RWPE2 (cell line): Measurements from ENCODE around the gene AKT1.

Source experiments
- ATAC-seq: fragments of 200-7000 bp; cut with Tn5 transposase; 3 replicates; pipeline ENCODE4 v1.9.1; 2021; ENCODE audit warnings: low read depth
- DNase-seq: peaks from one replicate; pipeline ENCODE4 v3.0.0-alpha.2; 2020; ENCODE audit warnings: low spot score
- H3K27ac ChIP-seq: fragments of 450-650 bp; 2 replicates; pipeline ENCODE4 v1.5.1; 2017; ENCODE audit warnings: mild to moderate bottlenecking; ENCODE audit not compliant: poor library complexity, severe bottlenecking
- H3K27me3 ChIP-seq: fragments of 250-450 bp; sonication (Bioruptor Pico); 2 replicates; pipeline ENCODE4 v1.5.1; 2021; ENCODE audit warnings: mild to moderate bottlenecking, moderate library complexity; ENCODE audit not compliant: insufficient read depth, poor library complexity, severe bottlenecking
- H3K36me3 ChIP-seq: fragments of 250-450 bp; sonication (Bioruptor Pico); 2 replicates; pipeline ENCODE4 v1.5.1; 2020; ENCODE audit warnings: low read depth, mild to moderate bottlenecking, moderate library complexity
- H3K4me1 ChIP-seq: fragments of 250-450 bp; sonication (Bioruptor Pico); 2 replicates; pipeline ENCODE4 v1.5.1; 2021; ENCODE audit warnings: mild to moderate bottlenecking, moderate library complexity; ENCODE audit not compliant: insufficient read depth, poor library complexity, severe bottlenecking
- H3K4me3 ChIP-seq: fragments of 250-450 bp; sonication (Bioruptor Pico); 2 replicates; pipeline ENCODE4 v1.5.1; 2021; ENCODE audit warnings: mild to moderate bottlenecking, moderate library complexity; ENCODE audit not compliant: severe bottlenecking
- H3K9me3 ChIP-seq: fragments of 250-450 bp; sonication (Bioruptor Pico); 2 replicates; pipeline ENCODE4 v1.5.1; 2021; ENCODE audit warnings: mild to moderate bottlenecking, moderate library complexity; ENCODE audit not compliant: severe bottlenecking
- CTCF ChIP-seq: fragments of 450-650 bp; IDR thresholded peaks from one replicate; pipeline ENCODE4 v1.5.1; 2017; ENCODE audit warnings: mild to moderate bottlenecking, moderate library complexity; ENCODE audit not compliant: poor library complexity, severe bottlenecking

AKT1 gene

GRCh38 chr14:104798300-104799243 lies 3.0 kb upstream of the AKT1 start:
- H3K4me1 ChIP-seq = peaks cover 13% of the 10 kb centered on the region
- H3K27ac ChIP-seq = no peak overlapping the region
- DNase-seq (no peak), ATAC-seq (no peak)
- no peaks in the 10 kb centered on the region; the same call in 1 of the 2 replicates for H3K36me3 ChIP-seq
- H3K4me3 ChIP-seq = no peak overlapping the region
- no peaks in the 10 kb centered on the region for H3K9me3 ChIP-seq
- H3K27me3 ChIP-seq = no peaks in the 10 kb centered on the region
- TF ChIP-seq CTCF = no peak

GRCh38 chr14:104797115-104798044 lies 1.8 kb upstream of the AKT1 start:
- Histone ChIP-seq H3K36me3 (peaks cover 12% of the 10 kb centered on the region), H3K27ac (no peak overlapping the region), H3K4me1 (peaks cover 13% of the 10 kb centered on the region), H3K4me3 (no peak overlapping the region), H3K9me3 (no peaks in the 10 kb centered on the region), H3K27me3 (no peaks in the 10 kb centered on the region)
- DNase-seq (no peak), ATAC-seq (no peak)
- TF ChIP-seq CTCF = no peak

- ATAC-seq = no peak
- Histone ChIP-seq H3K4me1 (peaks cover 11% of the 10 kb centered on the region), H3K36me3 (peaks cover 19% of the 10 kb centered on the region), H3K27ac (no peak overlapping the region), H3K4me3 (no peak overlapping the region), H3K9me3 (no peaks in the 10 kb centered on the region), H3K27me3 (no peaks in the 10 kb centered on the region)
- TF ChIP-seq CTCF = no peak
- no peak for DNase-seq
These were observed 1.1 kb upstream of the AKT1 start for GRCh38 chr14:104796687-104797081.

- TF ChIP-seq CTCF = no peak
- Histone ChIP-seq H3K9me3 (no peaks in the 10 kb centered on the region), H3K27me3 (no peaks in the 10 kb centered on the region), H3K4me3 (peak overlapping the region; percentile 88), H3K36me3 (peaks cover 25% of the 10 kb centered on the region), H3K4me1 (peaks cover 7% of the 10 kb centered on the region), H3K27ac (peak overlapping the region; percentile 17)
- ATAC-seq (peak; percentile 43), DNase-seq (no peak)
These were observed 486 bp upstream of the AKT1 start for GRCh38 chr14:104795781-104796686.
